GM19240 (cell line): ENCODE measurements around the gene ATXN2.
"Not testable (repeated sequence)": the region's sequence is repeated elsewhere in the genome, so short reads cannot be mapped to it uniquely, and the experiment has no call there.

Experiments
- DNase-seq: peaks from one replicate; pipeline ENCODE4 v3.0.0; 2011; ENCODE audit warnings: low spot score; ENCODE audit not compliant: insufficient read length

Gene ATXN2

GRCh38 chr12:111573476-111573875, 25.6 kb downstream of the ATXN2 start:
- no peak for DNase-seq

- no peak for DNase-seq
These were observed 28.8 kb downstream of the ATXN2 start for GRCh38 chr12:111570084-111570961.

GRCh38 chr12:111569363-111570083, 29.6 kb downstream of the ATXN2 start:
- DNase-seq, result no peak

- DNase-seq, result not testable (repeated sequence)
These were observed 38.3 kb downstream of the ATXN2 start for GRCh38 chr12:111560844-111561243.

GRCh38 chr12:111558107-111558376, 41.1 kb downstream of the ATXN2 start:
- no peak for DNase-seq

GRCh38 chr12:111557271-111558106, 41.6 kb downstream of the ATXN2 start:
- DNase-seq, result no peak

GRCh38 chr12:111556676-111557075, 42.4 kb downstream of the ATXN2 start:
- no peak for DNase-seq

- DNase-seq, result not testable (repeated sequence)
These were observed 43.8 kb downstream of the ATXN2 start for GRCh38 chr12:111555313-111555712.

GRCh38 chr12:111546758-111547383, 52.2 kb downstream of the ATXN2 start:
- no peak for DNase-seq

- no peak for DNase-seq
These were observed 52.9 kb downstream of the ATXN2 start for GRCh38 chr12:111546171-111546570.

- DNase-seq, result no peak
These were observed 55.1 kb downstream of the ATXN2 start for GRCh38 chr12:111544032-111544431.

GRCh38 chr12:111532751-111533150, 66.4 kb downstream of the ATXN2 start:
- no peak for DNase-seq

- DNase-seq, result peak; percentile 71
These were observed 69.4 kb downstream of the ATXN2 start for GRCh38 chr12:111529424-111530368.

GRCh38 chr12:111523587-111524167, 75.4 kb downstream of the ATXN2 start:
- no peak for DNase-seq

- DNase-seq, result no peak
These were observed 77.3 kb downstream of the ATXN2 start for GRCh38 chr12:111521801-111522200.

- DNase-seq, result no peak
These were observed 79.2 kb downstream of the ATXN2 start for GRCh38 chr12:111519937-111520336.

GRCh38 chr12:111519083-111519482, 80.0 kb downstream of the ATXN2 start:
- DNase-seq, result no peak

- not testable (repeated sequence) for DNase-seq
These were observed 91.4 kb downstream of the ATXN2 start for GRCh38 chr12:111507719-111508118.

GRCh38 chr12:111507258-111507657, 91.9 kb downstream of the ATXN2 start:
- not testable (repeated sequence) for DNase-seq

- no peak for DNase-seq
These were observed 92.9 kb downstream of the ATXN2 start for GRCh38 chr12:111506260-111506659.
